ENCODE results near the gene CABP1. TPM values are rescaled to one million over a fixed set of nuclear protein-coding genes. Genes with fewer than 3 reads are reported as not detected.

Gene CABP1
- total RNA-seq, 1 donor from 2014 or later, result 0.52 TPM

DNA sequence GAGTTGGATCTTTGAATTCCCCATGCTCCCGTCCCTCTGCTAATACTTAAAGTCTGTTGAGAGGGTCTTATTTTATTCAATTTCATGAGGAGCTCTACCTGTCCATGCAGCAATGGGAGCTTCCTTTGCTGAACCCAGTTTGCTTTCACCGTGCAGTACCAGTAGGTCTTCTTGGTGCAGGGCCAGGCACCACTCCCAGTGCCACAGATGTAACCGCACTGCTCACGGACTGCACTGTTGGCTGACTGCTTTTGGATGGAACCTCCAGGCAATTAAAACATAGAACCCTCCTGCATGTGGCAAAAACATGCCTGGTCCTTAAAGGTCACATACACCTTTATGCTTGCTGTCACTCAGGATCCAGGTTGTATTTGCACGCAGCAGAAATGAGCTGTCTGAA, 9.3 kb upstream of the CABP1 start:
- H3K9me3 ChIP-seq (ENCODE audit: control insufficient read depth in 3 of 3, low read length in 3 of 3), result no peaks in the 10 kb centered on the region
- peaks cover 4 to 6% (median 4%) of the 10 kb centered on the region in 3 donors for H3K27me3 ChIP-seq (ENCODE audit: control insufficient read depth in 3 of 3, insufficient read depth in 3 of 3, low read length in 3 of 3)

DNA sequence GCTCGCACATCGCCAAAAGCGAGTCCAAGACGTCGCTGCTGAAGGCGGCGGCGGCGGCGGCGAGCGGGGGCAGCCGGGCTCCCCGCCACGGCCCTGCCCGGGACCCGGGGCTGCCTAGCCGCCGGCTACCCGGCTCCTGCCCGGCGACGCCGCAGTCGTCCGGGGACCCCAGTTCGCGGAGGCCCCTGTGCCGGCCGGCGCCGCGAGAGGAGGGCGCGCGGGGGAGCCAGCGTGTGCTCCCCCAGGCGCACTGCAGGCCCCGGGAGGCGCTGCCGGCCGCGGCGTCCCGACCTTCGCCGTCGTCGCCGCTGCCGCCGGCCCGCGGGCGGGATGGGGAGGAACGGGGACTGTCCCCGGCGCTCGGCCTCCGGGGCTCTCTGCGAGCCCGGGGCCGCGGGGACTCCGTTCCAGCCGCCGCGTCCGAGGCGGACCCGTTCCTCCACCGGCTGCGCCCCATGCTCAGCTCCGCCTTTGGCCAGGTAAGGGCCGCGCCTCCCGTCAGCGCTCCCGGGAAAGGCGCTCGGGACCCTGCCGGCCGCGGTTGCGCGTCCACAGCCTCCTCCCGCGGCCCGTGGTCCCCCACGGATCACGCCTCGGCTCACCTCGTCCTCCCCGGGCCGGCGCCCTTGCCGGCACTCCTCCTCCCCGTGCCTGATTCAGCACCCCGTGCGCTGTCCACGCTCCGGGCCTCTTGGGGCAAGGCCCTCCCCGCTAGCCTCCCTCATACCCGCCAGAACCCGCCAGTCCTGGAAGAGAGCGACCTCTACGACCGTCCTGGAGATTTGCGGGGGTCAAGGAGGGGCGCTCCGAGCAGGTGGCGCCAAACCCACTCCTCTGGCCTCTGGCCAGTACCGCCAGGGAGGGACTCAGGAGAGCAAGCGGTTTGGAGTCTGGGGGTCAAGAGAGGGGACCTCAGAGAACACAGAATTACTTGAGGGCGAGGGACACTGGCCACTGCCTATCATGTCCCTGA, 721 bp downstream of the CABP1 start:
- H3K27me3 ChIP-seq (ENCODE audit: control insufficient read depth in 3 of 3, insufficient read depth in 3 of 3, low read length in 3 of 3), result peaks cover 34 to 58% (median 34%) of the 10 kb centered on the region in 3 donors

More for the DNA sequence above, 9.3 kb upstream of the CABP1 start:
- Histone ChIP-seq H3K36me3 (ENCODE audit: control insufficient read depth in 3 of 3, insufficient read depth in 3 of 3, low read length in 3 of 3) (no peaks in the 10 kb centered on the region), H3K27ac (ENCODE audit: low read depth, low read length) (no peak overlapping the region), H3K4me1 (ENCODE audit: control insufficient read depth in 3 of 3, insufficient read depth in 3 of 3, low read length in 3 of 3) (no peaks in the 10 kb centered on the region), H3K4me3 (ENCODE audit: low read length in 3 of 3) (no peak overlapping the region), H3K9ac (ENCODE audit: low read depth in 1 of 3, low read length in 3 of 3) (no peak overlapping the region)

DNA sequence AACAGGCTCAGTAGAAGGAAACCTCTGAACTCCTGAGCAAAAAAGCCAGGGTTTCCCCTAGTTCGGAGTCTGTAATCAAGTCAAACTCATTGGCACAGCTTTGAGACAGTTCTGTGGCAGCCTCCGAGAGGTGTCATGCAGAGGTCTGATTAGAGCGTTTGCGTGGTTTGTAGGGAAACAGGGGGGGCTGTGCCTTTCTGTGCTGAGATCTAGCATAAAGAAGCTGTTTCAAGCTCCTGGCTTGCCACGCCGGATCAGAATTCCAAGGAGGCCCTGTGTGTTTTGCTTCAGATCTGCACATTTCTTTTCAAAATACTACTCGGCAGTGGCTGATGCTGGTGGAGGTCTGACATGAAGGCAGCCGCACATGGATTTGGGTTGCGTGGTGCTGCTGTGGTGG, 1.7 kb downstream of the CABP1 start:
- H3K9ac ChIP-seq (ENCODE audit: low read depth in 1 of 3, low read length in 3 of 3), result no peak overlapping the region
- no peak overlapping the region for H3K4me3 ChIP-seq (ENCODE audit: low read length in 3 of 3)
- no peak overlapping the region for H3K27ac ChIP-seq (ENCODE audit: low read depth, low read length)
- H3K27me3 ChIP-seq (ENCODE audit: control insufficient read depth in 3 of 3, insufficient read depth in 3 of 3, low read length in 3 of 3), result peaks cover 34 to 60% (median 36%) of the 10 kb centered on the region in 3 donors
- H3K4me1 ChIP-seq (ENCODE audit: control insufficient read depth in 3 of 3, insufficient read depth in 3 of 3, low read length in 3 of 3), result peaks cover 8 to 15% (median 11%) of the 10 kb centered on the region in 3 donors
- no peaks in the 10 kb centered on the region for H3K36me3 ChIP-seq (ENCODE audit: control insufficient read depth in 3 of 3, insufficient read depth in 3 of 3, low read length in 3 of 3)
- H3K9me3 ChIP-seq (ENCODE audit: control insufficient read depth in 3 of 3, low read length in 3 of 3), result no peaks in the 10 kb centered on the region

More for the DNA sequence above, 721 bp downstream of the CABP1 start:
- H3K4me1 ChIP-seq (ENCODE audit: control insufficient read depth in 3 of 3, insufficient read depth in 3 of 3, low read length in 3 of 3), result peaks cover 7 to 11% (median 10%) of the 10 kb centered on the region in 3 donors
- H3K27ac ChIP-seq (ENCODE audit: low read depth, low read length), result no peak overlapping the region
- no peaks in the 10 kb centered on the region for H3K9me3 ChIP-seq (ENCODE audit: control insufficient read depth in 3 of 3, low read length in 3 of 3)
- H3K4me3 ChIP-seq (ENCODE audit: low read length in 3 of 3), result peak overlapping the region in 2 of 3 donors; percentile 45 to 49
- H3K9ac ChIP-seq (ENCODE audit: low read depth in 1 of 3, low read length in 3 of 3), result no peak overlapping the region
- no peaks in the 10 kb centered on the region for H3K36me3 ChIP-seq (ENCODE audit: control insufficient read depth in 3 of 3, insufficient read depth in 3 of 3, low read length in 3 of 3)

DNA sequence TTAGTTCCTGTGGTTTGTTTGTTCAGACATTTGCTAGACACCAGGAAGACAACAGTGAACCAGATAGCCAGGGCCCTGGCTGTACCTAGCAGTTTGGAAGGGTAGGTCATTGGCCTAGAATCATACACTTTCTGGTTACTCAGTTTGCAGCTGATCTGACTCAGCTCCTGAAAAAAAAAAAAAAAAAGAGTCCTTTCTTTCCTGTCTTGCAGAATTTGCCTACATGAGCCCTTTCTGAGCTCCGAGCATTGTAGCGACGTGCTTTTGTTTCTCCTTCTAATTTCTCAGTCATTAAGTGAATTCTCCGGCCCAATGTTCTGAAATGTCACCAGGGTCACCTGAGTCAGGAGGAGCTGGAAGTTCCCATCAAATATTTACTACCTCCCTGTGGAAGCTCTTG, 2.4 kb downstream of the CABP1 start:
- Histone ChIP-seq H3K27ac (ENCODE audit: low read depth, low read length) (no peak overlapping the region), H3K4me3 (ENCODE audit: low read length in 3 of 3) (no peak overlapping the region), H3K9ac (ENCODE audit: low read depth in 1 of 3, low read length in 3 of 3) (no peak overlapping the region), H3K36me3 (ENCODE audit: control insufficient read depth in 3 of 3, insufficient read depth in 3 of 3, low read length in 3 of 3) (no peaks in the 10 kb centered on the region), H3K4me1 (ENCODE audit: control insufficient read depth in 3 of 3, insufficient read depth in 3 of 3, low read length in 3 of 3) (peaks cover 8 to 15% (median 11%) of the 10 kb centered on the region in 3 donors), H3K27me3 (ENCODE audit: control insufficient read depth in 3 of 3, insufficient read depth in 3 of 3, low read length in 3 of 3) (peaks cover 34 to 60% (median 36%) of the 10 kb centered on the region in 3 donors), H3K9me3 (ENCODE audit: control insufficient read depth in 3 of 3, low read length in 3 of 3) (no peaks in the 10 kb centered on the region)

DNA sequence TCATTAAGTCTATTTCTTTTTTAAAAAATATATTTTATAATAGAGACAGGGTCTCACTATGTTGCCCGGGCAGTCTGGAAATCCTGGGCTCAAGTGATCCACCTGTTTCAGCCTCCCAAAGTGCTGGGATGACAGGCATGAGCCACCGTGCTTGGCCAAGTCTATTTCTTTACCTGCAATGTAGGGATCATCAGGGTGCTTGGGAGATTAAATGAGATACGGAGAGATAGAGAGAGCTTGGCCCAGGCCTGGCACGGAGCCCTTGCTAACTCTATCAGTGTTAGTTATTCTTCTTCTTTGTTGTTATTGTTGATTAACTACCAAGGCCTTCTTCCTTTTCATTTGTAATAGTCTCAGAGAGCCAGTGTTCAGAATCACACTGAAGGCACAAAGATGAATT, 3.1 kb downstream of the CABP1 start:
- Histone ChIP-seq H3K27ac (ENCODE audit: low read depth, low read length) (no peak overlapping the region), H3K4me3 (ENCODE audit: low read length in 3 of 3) (no peak overlapping the region), H3K4me1 (ENCODE audit: control insufficient read depth in 3 of 3, insufficient read depth in 3 of 3, low read length in 3 of 3) (peaks cover 8 to 15% (median 11%) of the 10 kb centered on the region in 3 donors), H3K27me3 (ENCODE audit: control insufficient read depth in 3 of 3, insufficient read depth in 3 of 3, low read length in 3 of 3) (peaks cover 34 to 58% (median 36%) of the 10 kb centered on the region in 3 donors), H3K9me3 (ENCODE audit: control insufficient read depth in 3 of 3, low read length in 3 of 3) (no peaks in the 10 kb centered on the region), H3K36me3 (ENCODE audit: control insufficient read depth in 3 of 3, insufficient read depth in 3 of 3, low read length in 3 of 3) (no peaks in the 10 kb centered on the region), H3K9ac (ENCODE audit: low read depth in 1 of 3, low read length in 3 of 3) (no peak overlapping the region)

DNA sequence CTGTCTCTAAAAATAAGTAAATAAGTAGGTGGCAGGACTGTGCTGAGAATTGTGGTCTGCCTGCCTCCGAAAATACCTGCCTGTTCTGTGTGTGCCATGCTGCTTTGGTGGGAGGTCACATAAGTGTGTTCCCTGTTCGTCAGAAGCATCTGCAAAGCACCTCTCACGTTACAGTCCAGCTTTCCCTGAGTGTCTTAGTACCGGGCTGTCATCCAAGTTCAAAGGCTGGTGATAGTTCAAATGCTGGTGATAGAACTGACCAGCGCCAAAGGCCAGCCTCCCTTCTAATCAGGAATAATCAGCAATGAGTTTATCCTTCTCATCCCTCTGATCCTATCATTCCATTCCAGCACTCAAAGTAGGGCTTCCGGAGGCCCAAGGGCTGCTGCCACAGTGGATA, 5.6 kb downstream of the CABP1 start:
- peaks cover 19 to 24% (median 21%) of the 10 kb centered on the region in 3 donors for H3K4me1 ChIP-seq (ENCODE audit: control insufficient read depth in 3 of 3, insufficient read depth in 3 of 3, low read length in 3 of 3)
- no peak overlapping the region for H3K27ac ChIP-seq (ENCODE audit: low read depth, low read length)
- H3K9me3 ChIP-seq (ENCODE audit: control insufficient read depth in 3 of 3, low read length in 3 of 3), result no peaks in the 10 kb centered on the region
- H3K36me3 ChIP-seq (ENCODE audit: control insufficient read depth in 3 of 3, insufficient read depth in 3 of 3, low read length in 3 of 3), result no peaks in the 10 kb centered on the region
- H3K9ac ChIP-seq (ENCODE audit: low read depth in 1 of 3, low read length in 3 of 3), result no peak overlapping the region
- H3K27me3 ChIP-seq (ENCODE audit: control insufficient read depth in 3 of 3, insufficient read depth in 3 of 3, low read length in 3 of 3), result peaks cover 39 to 61% (median 41%) of the 10 kb centered on the region in 3 donors
- H3K4me3 ChIP-seq (ENCODE audit: low read length in 3 of 3), result no peak overlapping the region

DNA sequence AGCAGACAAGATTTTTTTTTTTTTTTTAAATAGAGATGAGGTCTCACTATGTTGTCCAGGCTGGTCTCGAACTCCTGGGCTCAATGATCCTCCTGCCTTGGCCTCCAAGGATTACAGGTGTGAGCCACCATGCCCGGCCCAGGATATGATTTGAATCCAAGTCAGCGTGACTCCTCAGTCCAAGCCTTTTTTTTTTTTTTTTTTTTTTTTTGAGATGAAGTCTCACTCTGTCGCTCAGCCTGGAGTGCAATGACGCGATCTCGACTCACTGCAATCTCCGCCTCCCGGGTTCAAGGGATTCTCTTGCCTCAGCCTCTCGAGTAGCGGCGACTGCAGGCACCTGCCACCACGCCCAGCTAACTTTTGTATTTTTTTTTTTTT, 6.9 kb downstream of the CABP1 start:
- Histone ChIP-seq H3K27me3 (ENCODE audit: control insufficient read depth in 3 of 3, insufficient read depth in 3 of 3, low read length in 3 of 3) (peaks cover 26 to 49% (median 30%) of the 10 kb centered on the region in 3 donors), H3K4me1 (ENCODE audit: control insufficient read depth in 3 of 3, insufficient read depth in 3 of 3, low read length in 3 of 3) (peaks cover 12 to 20% (median 15%) of the 10 kb centered on the region in 3 donors), H3K9ac (ENCODE audit: low read depth in 1 of 3, low read length in 3 of 3) (no peak overlapping the region), H3K4me3 (ENCODE audit: low read length in 3 of 3) (no peak overlapping the region), H3K36me3 (ENCODE audit: control insufficient read depth in 3 of 3, insufficient read depth in 3 of 3, low read length in 3 of 3) (no peaks in the 10 kb centered on the region), H3K27ac (ENCODE audit: low read depth, low read length) (no peak overlapping the region), H3K9me3 (ENCODE audit: control insufficient read depth in 3 of 3, low read length in 3 of 3) (no peaks in the 10 kb centered on the region)

DNA sequence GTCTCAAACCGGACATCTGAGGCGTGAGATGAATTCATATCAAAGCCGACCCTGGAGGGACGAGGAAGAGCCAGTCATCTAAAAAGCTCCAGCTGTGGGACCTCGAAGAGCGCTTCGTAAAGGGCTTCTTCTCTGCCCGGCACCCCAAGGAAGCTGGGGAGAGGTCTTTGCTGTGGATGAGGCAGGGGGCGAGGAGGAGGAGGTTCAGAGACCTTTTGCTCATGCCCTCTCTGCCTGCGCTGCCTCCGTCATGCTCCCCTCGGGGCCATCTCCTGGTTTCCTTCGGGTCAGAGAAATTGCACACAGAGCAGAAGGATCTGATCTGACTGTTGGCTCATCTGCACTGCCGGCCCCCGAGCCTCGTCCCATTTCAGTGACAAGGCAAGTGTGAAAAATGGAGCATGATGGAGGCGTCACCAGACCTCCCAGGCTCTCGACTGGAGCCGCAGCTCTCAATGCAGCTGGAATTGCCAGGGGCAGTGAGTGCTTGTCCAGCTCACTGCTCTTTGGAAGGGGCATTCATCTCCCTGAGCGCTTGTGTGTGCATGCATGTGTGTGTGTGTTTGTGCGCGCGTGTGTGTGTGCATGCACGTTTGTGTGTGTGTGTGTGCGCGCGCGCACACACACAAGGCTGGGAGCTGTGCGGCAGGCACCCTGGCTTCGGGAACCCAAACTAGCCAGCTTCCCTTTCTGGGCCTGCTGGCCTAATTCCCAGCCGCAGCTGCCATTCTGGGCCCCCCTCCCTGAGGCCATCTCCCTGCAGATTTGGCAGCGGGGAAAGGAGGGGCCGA, 9.2 kb downstream of the CABP1 start:
- Histone ChIP-seq H3K9ac (ENCODE audit: low read depth in 1 of 3, low read length in 3 of 3) (peak overlapping the region in 1 of 3 donors; percentile 70), H3K27ac (ENCODE audit: low read depth, low read length) (no peak overlapping the region), H3K9me3 (ENCODE audit: control insufficient read depth in 3 of 3, low read length in 3 of 3) (no peaks in the 10 kb centered on the region), H3K4me1 (ENCODE audit: control insufficient read depth in 3 of 3, insufficient read depth in 3 of 3, low read length in 3 of 3) (peaks cover 23 to 29% (median 28%) of the 10 kb centered on the region in 3 donors), H3K4me3 (ENCODE audit: low read length in 3 of 3) (peak overlapping the region; percentile 48 to 67 (median 59)), H3K36me3 (ENCODE audit: control insufficient read depth in 3 of 3, insufficient read depth in 3 of 3, low read length in 3 of 3) (no peaks in the 10 kb centered on the region), H3K27me3 (ENCODE audit: control insufficient read depth in 3 of 3, insufficient read depth in 3 of 3, low read length in 3 of 3) (peaks cover 16 to 32% (median 26%) of the 10 kb centered on the region in 3 donors)

DNA sequence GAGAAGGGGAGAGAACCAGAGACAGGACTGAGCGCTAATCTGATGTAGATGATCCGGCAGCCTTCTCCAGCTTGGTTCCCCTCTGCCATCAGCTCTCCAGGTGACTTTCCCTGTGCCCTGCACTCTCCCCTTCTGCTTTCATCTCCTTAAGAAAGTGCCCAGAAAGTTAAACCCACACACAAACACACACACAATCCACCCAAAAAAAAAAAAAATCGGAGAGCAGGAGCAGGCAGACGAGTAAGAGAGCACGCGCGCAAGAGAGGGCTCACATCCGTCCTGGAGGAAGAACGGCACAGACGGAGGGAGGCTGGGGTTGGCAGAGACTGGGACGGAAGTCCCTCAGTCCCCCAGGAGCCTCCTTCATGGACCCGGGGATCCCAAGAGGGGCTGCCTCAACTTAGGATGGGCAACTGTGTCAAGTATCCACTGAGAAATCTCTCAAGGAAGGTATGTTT, 9.8 kb downstream of the CABP1 start:
- H3K36me3 ChIP-seq (ENCODE audit: control insufficient read depth in 3 of 3, insufficient read depth in 3 of 3, low read length in 3 of 3), result no peaks in the 10 kb centered on the region
- H3K9ac ChIP-seq (ENCODE audit: low read depth in 1 of 3, low read length in 3 of 3), result peak overlapping the region in 2 of 3 donors; percentile 43 to 70
- peak overlapping the region; percentile 41 to 59 (median 48) for H3K4me3 ChIP-seq (ENCODE audit: low read length in 3 of 3)
- peaks cover 26 to 30% (median 28%) of the 10 kb centered on the region in 3 donors for H3K4me1 ChIP-seq (ENCODE audit: control insufficient read depth in 3 of 3, insufficient read depth in 3 of 3, low read length in 3 of 3)
- peaks cover 13 to 26% (median 26%) of the 10 kb centered on the region in 3 donors for H3K27me3 ChIP-seq (ENCODE audit: control insufficient read depth in 3 of 3, insufficient read depth in 3 of 3, low read length in 3 of 3)
- no peak overlapping the region for H3K27ac ChIP-seq (ENCODE audit: low read depth, low read length)
- no peaks in the 10 kb centered on the region for H3K9me3 ChIP-seq (ENCODE audit: control insufficient read depth in 3 of 3, low read length in 3 of 3)

All from skeletal muscle tissue (tissue), 4 donors.